ENCODE measurements around the gene ILDR2.

DNA sequence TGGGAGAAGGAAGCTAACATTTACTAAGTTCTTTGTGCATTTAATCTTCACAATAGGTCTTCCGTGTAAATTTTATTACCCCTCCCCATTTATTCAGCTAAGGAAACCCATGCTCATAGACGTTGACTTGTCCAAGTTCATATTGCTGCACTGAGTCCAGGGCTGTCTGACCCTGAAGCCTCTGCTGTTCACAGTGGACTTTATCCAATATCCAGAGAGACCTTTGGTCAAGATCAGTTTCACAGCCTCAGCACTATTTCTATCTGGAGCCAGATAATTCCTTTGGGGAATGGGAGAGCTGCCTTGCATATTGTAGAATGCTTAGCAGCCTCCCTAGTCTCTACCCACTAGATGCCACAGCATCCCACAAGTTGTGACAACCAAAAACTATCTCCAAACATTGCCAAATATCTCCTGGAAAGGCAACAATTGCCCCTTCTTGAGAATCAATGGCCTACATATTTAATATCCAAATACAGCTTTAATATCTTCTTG is 26.4 kb downstream of the ILDR2 start:
- TF ChIP-seq, protein P1, sequence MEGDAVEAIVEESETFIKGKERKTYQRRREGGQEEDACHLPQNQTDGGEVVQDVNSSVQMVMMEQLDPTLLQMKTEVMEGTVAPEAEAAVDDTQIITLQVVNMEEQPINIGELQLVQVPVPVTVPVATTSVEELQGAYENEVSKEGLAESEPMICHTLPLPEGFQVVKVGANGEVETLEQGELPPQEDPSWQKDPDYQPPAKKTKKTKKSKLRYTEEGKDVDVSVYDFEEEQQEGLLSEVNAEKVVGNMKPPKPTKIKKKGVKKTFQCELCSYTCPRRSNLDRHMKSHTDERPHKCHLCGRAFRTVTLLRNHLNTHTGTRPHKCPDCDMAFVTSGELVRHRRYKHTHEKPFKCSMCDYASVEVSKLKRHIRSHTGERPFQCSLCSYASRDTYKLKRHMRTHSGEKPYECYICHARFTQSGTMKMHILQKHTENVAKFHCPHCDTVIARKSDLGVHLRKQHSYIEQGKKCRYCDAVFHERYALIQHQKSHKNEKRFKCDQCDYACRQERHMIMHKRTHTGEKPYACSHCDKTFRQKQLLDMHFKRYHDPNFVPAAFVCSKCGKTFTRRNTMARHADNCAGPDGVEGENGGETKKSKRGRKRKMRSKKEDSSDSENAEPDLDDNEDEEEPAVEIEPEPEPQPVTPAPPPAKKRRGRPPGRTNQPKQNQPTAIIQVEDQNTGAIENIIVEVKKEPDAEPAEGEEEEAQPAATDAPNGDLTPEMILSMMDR (conservative IDR thresholded peaks at IDR 0.05; ENCODE audit: low read depth, low read length): no peak
- no peak for TF ChIP-seq EZH2 (IDR thresholded peaks at IDR 0.05; ENCODE audit: borderline replicate concordance, low read depth, low read length, poor library complexity, severe bottlenecking)

All from A673 (cell line).